Cortex of kidney (tissue), 1 donor: ENCODE data around the gene CLNK.

Source experiments
- DNase-seq: peaks from one replicate; lab custom pipeline; 2025; lab: John Stamatoyannopoulos, UW

Gene CLNK

DNA sequence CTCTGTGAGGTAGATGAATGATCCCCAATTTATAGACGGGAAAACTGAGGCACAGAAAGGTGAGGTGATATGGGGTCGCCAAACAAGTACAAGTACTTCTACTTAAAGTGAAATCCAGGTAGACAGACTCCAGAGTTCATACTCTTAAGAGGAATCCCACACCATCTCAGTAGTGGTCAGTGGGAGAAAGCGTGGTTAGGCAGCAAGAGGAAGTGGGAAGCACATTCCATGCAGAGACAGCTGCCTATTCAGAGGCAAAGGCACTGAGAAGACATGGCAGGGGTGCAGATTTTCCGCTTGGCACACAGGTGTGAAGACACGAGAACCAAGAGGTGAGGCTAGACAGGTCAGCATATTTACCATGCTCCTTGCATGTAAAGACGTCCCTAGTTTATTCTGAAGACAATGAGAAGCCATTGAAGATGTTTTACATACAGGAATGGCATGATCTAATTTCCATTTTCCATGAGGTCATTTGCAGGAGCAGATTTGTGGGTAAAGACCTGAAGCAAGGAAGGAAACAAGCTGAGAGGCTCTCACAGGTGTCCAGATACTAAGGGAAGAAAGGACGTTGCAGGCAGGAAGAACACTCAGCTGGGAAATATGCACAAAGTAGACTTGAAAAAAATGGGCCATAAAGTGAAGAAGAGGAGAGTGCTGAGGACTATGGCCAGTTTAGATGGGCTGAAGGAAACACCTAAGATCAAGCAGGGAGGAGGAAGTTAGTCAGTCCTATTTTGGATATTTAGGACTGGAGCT lies 17.3 kb upstream of the CLNK start:
- DNase-seq: no peak

DNA sequence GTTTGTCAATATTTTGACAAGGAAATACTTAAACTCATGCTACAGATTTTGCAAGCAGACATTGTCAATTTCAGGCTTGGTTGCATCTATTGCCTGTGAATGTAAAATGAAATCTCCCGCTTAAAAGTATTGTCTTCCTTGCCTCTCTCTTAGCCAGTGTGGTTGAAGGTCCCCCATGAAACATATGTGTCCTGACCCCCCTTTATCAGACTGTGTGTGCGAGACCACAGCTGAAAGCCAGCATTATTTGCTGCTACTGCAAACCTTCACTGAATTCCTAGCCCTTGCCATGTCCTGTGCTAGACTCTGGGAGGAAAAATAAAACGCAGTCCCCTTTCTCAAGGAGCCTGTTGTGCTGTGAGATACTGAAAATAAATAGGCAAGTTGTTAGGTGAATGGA lies 16.6 kb upstream of the CLNK start:
- DNase-seq: no peak

DNA sequence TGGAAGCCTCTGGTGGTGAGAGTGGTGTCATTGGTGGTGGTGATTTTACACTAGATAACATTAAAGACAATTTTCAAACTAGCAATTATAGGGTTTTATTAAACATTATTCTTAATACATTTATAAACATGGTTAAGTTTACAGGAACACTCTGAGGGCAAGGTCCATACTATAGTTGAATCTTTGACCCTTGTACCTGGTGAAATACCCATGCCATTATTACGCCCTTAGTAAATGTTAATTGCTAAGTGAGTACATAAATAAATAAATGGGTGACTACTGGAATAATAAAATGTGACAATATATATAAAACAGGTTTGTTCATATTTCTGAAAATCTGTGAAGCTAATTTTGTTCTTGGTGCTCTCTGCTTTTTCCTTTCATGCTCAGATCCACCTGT lies 13.6 kb upstream of the CLNK start:
- DNase-seq: no peak

DNA sequence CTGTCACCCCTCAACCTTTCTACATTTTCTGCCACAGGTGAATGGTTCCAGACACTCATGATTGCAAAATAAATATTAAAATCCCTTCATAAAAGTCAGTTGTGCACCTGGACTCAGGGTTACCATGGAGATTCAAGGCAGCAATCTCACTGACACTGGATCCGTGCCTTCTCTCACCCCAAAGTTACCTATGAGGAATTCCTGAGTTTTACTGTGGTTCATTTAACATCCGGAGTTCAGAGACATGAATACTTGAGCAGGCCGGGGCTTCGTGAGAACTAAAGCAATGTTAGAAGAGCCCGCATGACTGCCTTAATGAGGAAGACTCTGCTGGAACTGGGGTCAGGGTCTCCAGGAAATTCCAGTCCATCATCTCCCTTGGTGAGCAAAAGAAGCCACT lies 12.5 kb upstream of the CLNK start:
- DNase-seq: no peak

DNA sequence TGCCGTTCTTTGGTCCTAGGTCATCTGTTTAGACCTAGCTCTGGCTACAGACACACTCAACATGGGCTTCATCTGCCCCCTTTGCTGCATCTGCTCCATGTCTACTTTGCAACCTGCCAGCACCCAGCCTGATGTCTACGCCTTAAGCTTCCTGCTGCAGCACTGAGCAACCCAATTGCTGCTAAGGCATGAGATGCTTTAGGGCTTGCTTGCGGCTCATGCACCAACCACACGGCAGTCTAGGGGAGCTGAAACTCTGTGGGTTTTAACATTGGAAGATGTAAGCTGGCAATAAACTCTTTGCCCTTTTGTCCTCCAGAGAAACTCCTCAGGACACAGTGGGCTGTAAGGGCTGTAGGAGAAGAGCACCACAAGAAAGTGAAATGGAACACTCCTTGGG lies 11.7 kb upstream of the CLNK start:
- DNase-seq: no peak

DNA sequence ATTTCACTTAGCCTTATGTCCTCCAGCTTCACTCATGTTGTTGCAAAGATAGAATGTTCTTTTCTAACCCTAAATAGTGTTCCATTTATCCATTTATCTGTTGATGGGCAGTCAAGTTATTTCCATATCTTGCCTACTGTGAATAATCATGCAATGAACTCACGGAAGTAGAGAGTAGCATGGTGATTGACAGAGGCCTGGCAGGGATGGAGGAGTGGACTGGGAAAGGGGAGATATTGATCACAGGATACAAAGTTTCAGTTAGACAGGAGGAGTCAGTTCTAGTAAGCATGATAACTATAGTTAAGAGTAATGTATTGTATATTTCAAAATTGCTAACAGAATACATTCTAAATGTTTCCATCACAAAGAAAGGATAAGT lies 10.3 kb upstream of the CLNK start:
- DNase-seq: no peak

DNA sequence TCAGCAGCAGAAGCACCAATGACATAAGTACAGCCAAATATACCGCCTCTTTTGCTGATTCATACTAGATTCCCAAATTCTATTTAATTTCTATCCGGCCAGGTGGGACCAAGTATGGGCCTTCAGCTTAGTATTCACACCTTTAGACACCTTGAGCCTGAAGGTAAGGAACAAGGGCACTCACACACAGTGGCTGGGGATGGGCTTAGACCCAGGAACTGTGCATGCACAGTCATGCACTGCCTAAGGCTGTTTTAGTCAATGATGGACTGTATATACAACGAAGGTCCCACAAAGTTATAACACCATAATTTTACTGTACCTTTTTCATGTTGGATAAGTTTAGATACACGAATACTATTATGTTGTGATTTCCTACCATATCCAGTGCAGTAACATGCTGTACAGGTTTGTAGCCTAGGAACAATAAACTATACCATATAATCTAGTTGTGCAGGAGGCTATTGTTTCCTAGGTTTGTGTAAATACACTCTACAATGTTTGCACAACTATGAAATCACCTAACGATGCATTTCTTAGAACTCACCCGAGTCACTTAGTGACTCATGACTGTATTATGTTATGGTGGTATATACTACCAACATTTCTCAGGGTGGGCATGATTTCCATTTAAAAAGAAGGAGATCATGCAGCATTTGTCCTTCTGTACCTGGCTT lies 9.7 kb upstream of the CLNK start:
- no peak for DNase-seq

DNA sequence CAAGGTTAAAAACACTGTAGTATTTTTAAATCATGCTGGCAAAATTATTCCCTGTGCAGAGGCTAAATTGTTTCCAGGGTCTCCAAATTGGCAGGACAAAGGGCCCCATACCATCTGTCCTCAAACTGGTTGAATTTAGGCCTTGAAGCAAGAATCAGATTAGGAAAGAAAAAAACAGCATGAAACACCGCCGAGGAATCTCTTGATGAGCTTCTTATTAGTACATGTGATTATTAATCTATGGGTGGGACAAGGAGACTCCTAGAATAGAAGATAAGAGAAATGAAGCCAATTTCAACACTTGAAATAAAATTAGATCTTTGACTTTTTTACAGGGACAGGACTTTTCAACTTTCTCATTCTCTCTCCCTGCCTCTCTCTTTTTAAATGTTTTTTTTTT lies 7.1 kb upstream of the CLNK start:
- DNase-seq: no peak

DNA sequence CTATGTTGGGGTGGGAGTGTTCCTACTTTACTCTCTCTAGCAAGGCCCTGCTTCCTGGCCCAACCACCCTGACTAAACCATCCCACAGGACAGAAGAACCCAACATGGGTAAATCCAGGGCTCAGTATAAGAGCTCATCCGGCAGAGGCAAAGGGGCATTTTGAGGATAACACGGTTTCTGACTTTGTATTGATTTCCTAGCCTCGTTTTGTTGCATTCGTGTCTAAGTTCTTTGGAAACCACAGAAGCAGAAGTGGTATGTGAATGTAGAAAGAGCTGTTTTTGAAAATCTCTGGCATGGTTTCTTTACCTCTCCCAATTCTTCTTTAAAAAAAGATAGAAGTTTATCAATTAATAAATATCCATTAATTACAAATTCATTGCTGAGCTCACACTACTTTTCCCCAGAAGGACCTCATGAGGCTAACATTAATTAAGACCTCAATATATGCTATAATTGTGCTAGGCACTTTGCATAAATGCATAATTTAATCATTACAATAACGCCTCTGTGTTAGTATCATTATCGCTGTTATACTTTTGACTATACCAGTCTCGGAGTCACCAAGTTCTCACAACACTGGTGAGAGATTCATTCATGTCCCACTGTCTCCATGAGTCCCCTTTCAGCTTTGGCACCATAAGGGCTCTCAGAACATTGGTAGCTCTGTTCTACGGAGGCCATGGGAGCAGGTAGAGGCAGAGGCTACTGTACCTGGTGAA lies 5.8 kb upstream of the CLNK start:
- no peak for DNase-seq

DNA sequence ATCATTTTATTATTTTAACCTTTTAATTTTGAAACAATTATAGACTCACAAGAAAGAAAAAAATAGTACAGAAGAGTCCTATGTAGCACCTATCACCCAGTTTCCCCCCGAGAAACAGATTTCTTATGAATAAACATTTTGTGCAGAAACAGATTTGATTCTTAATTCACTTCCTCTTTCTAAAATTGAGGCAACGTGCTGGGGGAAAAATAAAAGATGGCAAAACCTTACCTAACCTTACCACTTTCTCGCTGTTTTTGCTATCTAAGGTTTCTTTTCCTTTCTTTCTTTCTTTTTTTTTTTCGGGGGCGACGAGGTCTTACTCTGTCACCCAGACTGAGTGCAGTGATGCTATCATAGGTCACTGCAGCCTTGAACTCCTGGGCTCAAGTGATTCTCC lies 4.3 kb upstream of the CLNK start:
- DNase-seq: no peak

DNA sequence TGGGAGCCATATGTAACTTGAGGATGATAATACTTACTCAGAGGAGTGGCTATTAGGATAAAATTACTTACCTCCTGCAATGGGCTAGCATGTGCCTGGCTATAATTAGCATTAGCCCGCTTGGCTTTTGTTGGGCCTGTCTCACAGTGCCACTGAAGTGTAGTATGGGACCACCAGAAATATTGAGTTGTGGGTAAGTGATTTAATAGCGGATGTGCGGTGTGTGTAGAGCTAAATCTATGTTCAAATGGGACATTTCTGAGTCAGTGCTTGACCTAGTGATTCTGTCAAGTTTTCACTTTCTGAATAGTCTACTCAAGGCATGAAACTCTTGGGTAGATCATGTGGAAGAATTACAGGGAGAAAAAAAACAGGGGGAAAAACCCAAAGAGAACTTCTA lies 3.5 kb upstream of the CLNK start:
- DNase-seq: no peak

DNA sequence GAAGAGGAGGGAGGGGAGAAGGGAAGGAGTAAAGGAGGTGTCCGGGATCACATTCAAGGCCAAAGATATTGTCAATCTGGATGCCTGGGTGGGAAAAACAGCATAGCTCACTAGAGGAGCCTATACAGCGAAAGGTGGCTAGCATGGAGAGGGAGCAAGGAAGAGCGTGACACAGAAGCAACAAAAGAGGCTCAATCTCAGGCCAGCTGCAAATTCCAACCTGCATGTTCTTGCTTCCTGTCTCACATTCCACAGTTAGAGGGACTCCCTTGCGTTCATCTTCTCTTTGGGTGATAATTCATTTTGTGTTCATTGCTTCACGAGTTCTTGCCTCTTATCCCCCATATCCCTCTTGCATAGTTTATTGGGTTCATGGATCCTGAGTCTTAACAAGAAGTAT lies 3.0 kb upstream of the CLNK start:
- DNase-seq: no peak

DNA sequence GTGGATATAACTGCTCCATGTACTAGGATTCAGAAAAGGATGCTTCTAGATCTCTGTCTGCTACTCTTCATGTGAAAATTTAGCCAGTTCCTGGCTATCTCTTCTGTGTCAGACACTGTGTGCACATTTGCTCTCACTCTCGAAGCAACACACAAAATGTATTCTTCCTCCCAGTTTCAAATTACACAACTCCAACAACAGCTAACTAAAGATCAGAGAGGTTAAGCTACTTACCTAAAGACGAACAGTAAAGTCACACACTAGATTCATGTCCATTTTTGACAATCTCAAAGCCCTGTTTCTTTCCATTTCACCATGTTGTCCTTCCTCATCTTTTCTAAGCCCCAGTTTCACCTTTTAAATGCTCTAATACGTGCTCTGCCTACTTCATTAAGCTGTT lies 2.2 kb downstream of the CLNK start:
- DNase-seq: no peak

DNA sequence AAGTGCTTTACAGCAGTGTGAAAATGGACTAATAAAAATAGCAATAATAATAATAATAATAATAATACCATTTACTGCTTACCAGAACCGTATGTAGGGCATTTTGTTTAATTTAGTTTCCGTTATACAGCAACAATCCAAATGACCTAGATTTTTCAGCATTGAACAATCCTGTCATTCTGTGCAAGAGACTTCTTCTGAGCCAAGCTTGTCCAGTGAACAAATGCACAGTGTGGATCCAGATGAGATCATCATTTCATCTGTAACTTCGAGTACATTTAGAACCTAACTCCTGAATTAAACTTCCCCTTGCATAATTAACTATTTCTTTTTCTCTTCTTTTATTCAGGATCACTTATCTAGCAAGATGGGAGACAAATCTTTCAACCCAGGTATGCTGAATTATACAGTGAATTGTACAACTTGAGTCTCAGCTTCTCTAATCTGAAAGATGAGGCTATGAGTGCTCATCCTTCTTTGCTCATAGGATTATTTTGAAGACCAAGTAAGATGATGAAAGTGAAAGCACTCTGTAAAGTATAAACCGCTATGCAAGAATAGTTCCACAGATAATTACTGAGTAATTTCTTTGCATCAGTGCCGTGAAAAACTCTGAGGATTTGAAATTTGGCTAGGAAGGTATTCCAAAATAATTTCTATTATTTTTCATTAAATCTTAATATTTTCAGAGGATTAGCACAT lies 6.6 kb downstream of the CLNK start:
- no peak for DNase-seq

DNA sequence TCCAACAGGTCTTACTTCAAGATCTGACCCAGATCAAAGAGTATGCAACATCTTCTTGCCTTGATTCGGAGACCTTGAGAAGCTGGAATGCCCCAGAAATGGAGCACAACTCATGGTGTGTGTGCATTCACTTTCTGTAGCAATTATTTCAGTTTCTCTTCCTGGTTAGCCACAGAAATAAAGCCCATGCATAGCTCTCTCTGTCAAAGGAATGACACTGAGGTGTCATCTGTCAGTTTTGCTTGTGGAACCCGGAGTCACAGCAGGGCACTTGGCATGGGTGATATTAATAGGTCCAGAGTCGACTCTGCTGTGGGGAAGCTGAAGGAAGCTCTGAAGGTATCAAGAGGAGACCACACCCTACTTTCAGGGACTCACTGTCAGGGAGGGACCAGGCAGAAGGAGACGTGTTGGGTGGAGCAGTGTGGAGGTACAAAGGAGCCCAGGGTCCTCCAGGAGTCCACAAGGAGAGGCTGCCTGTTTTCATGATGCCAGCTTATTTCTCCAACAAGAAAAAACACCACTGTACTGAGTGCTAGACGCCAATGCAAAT lies 10.7 kb downstream of the CLNK start:
- no peak for DNase-seq

DNA sequence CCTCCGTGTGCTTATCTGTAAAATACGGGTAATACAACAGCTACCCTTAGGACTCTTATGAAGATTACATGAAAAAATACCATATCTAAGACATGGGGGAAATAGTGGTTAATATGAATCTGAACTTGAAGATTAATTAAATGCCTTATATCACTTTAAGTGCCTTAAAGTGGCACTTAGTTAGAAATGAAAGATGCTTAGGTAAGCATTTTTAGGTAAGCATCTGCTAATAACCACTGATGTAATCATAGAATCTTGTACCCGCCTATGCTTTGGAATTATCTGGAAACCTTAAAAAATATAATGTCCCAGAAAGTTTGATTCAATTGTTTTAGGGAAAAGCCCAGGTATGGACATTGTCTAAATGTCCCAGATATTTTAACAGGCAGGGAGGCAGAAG lies 12.2 kb downstream of the CLNK start:
- no peak for DNase-seq

DNA sequence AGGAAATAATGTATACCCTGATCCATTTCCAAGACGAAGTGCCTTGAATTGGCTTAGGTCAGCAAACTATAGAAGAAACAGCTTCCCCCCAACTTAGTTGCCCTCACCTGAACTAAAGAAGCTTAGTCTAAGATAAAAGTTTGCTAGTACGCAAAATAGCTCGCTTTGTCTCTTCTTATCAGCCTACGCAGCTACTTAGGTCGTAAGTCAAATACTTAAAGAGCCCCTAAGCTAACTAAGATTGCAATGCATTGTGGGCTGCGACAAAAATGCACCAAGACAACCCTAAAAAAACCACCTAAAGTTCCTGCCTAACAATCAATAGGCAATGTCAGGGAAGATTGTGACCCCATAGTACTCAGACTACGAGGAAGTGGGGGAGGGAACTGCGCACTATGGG lies 12.8 kb downstream of the CLNK start:
- DNase-seq: no peak

DNA sequence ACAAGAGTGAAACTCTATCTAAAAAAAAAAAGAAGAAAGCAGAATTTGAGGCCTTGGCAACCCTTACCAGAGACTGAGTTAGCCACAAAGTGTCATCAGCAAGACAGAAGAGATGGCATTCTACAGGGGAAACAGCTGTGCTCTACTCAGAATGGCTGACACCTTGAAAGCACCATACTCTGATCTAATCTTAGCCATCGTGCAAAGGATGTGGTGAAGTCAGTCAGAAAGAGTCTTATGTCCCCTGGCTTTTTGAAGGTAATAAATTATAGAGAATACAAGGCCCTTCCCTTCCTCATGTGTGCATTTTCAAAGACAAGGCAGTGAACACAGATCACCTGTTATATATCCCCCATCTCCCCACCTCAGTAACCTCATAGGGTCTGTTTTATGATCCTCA lies 13.2 kb downstream of the CLNK start:
- no peak for DNase-seq

DNA sequence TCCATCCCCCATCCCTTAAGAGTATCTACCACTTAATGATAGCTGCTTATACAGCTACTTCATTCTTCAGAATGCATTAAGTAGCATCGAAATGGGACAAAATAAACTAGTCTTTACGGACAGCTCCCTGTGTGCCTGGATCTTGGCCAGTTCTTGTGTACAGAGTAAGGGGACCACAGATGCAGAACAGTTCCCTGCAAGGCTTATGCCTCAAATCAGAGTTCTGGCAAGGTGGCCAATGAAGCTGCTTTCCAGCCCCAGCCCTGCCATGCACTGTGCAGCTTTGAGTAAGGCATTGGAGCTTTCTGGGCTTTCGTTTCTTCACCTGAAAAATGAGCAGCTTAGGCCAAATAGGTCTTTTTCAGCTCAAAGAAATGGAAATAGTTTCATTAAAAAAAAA lies 14.2 kb downstream of the CLNK start:
- DNase-seq: no peak

DNA sequence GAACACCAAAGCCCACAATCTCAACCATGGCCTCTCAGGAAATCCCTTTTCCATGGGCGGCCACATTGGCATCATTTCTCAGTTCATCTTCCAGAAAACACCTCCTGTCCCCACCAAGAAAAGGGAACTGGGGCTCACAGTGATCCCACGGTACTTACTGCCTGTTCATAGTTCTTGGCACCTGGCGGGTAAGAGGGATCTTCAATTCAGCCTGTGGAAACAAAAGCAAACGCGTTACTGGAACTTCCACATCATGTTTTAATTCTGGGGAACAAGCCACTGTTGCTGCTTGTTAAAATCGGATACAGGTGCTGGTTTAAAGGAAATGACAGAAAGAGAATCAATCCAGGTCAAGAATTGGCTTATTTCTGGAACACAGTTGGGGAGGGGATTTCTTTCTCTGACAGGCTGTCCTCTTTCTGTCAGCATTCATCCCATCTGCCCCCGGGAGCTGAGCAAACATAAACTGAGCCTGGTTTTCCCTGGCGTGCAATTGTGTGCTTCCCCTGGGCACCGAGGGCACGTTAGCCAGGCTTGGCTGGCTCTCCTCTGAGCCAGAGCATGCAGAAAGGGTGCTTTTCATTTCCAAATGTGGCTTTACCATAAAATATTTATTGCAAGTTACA lies 16.8 kb downstream of the CLNK start:
- no peak for DNase-seq

DNA sequence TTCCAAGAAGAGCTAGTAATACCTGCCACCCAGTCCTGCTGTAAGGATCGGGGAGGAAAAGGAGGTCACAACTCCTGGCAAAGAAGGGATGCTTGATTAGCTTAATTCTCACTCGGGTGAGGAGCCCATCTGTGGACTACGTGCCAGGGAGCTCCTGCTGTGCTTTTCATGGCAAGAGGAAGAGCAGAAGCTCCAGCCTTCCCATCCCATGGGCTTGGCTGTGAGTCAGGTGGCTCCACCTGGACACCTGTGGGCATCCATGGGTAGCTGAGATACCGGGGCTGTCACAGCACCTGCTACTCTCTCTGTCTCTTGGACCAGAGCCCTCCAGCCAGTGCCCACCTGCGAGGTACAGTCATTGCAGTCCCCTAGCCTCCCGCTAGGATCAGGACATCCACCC lies 18.0 kb downstream of the CLNK start:
- no peak for DNase-seq

DNA sequence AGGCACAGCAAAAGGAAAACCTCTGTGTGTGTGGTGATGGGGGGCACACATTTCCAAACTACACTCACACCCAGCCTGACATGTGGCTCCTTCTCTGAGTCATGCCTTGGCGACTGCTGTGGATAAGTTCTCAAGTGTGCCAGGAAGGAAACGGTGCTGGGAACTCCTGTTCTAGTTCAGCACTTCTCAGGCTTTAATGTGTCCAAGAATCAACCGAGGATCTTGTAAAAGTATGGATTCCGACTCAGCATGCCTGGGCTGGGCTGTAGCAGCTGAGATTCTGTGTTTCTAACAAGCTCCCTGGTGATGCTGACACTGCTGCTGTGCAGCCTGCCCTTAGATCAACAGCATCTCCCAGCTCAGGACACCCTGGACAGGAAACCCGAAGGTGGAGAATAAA lies 20.2 kb downstream of the CLNK start:
- no peak for DNase-seq
